ENCODE results near the gene ASB1.

Gene ASB1

DNA sequence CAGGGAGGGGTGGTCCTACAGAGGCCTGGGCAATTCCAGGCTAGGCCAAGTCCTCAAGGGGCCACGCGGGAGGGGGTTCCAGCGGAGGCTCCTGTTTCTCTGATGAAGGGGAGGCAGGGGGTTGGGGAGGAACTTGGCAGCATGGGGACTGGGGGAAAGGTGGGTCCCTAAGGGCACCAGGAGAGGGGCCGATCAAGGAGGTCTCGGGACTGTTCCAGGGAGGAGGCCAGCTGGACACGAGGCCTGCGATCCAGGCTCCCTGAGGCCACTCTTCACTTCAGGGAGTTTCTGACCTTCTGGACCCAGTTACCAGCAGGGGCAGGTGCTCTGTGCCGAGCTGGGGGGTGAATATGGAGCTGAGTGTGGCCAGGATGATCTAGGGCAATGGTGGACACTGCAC lies 71.5 kb downstream of the ASB1 start:
- no peaks in the 10 kb centered on the region for H3K9me3 Mint-ChIP-seq
- no peak overlapping the region for H3K27ac Mint-ChIP-seq
- DNase-seq (ENCODE audit: low spot score): no peak
- no peak overlapping the region for H3K4me3 Mint-ChIP-seq
- H3K36me3 Mint-ChIP-seq (ENCODE audit: low read depth): no peaks in the 10 kb centered on the region
- H3K4me1 Mint-ChIP-seq (ENCODE audit: low read depth): peaks cover 14% of the 10 kb centered on the region
- no peaks in the 10 kb centered on the region for H3K27me3 Mint-ChIP-seq (ENCODE audit: low read depth)

DNA sequence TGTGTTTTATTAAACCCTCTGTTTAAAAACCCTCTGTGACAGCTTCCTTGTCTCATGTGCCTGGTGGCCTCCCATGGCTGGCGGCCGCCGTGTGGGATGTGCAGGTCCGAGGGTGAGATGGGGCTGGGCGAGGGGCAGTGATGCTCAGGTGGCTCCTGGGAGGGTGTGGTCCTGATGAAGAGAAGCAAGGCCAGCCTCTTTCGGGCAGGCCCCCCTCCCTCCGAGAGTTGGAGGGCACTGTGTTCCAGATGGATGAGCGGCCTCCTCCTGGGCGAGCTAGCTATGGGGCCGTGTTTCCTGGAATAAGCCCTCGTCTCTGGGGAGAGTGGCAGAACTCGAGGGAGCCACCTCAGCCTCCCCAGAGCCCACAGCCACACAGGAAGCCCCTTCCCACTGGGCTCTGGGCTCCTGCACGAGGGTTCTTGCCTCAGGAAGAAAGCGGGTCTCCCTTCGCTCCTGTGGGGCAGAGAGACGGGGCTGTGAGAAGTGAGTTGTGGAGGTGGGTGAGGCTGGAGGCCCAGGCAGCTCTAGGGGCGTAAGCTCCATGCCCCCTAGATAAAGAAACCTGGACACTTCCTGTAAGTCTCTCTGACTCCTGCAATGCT lies 72.1 kb downstream of the ASB1 start:
- no peak for DNase-seq (ENCODE audit: low spot score)
- no peak overlapping the region for H3K4me3 Mint-ChIP-seq
- H3K9me3 Mint-ChIP-seq: no peaks in the 10 kb centered on the region
- no peaks in the 10 kb centered on the region for H3K27me3 Mint-ChIP-seq (ENCODE audit: low read depth)
- H3K4me1 Mint-ChIP-seq (ENCODE audit: low read depth): peaks cover 9% of the 10 kb centered on the region
- no peaks in the 10 kb centered on the region for H3K36me3 Mint-ChIP-seq (ENCODE audit: low read depth)
- no peak overlapping the region for H3K27ac Mint-ChIP-seq

DNA sequence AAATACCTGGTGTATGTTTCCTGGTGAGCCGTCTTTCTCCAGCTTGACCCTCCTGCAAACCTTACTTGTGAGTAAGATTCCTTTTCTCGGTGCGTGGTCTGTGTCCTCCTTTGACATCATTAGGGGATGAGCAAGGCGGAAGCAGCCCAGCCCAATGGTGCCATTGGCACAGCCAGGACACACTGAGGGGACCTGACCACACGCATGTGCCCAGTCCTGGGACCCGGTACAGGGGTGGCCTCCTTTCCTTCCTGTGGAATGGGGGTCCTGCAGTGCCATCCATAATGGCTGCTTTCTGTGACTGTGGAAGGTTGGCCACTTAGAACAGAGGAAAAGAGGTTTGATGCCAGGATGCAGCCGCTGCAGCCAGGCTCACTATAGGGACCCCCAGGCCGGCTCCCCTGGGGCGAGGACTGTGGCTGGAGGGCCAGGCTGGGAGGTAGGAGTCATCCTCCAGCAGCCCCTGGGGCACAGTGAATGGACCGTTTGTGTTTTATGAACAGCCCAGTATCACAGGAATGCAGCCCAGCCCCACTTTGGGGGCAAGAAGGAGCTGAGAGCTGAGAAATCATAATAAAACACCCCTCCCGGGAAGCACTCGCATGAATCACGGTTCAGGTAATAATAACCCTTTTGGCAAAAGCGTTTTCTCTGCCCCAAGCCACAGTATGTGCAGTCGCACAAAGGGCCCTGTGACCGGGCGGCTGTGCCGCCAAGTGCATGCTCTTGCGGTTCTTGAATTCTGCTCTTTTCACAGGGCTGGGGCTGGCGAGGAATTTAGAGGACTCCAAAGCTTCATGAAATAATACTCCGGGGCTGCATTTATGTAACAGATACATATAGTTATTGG lies 73.2 kb downstream of the ASB1 start:
- no peaks in the 10 kb centered on the region for H3K36me3 Mint-ChIP-seq (ENCODE audit: low read depth)
- H3K4me1 Mint-ChIP-seq (ENCODE audit: low read depth): no peaks in the 10 kb centered on the region
- no peak overlapping the region for H3K27ac Mint-ChIP-seq
- H3K9me3 Mint-ChIP-seq: no peaks in the 10 kb centered on the region
- H3K27me3 Mint-ChIP-seq (ENCODE audit: low read depth): no peaks in the 10 kb centered on the region
- DNase-seq (ENCODE audit: low spot score): no peak
- no peak overlapping the region for H3K4me3 Mint-ChIP-seq

DNA sequence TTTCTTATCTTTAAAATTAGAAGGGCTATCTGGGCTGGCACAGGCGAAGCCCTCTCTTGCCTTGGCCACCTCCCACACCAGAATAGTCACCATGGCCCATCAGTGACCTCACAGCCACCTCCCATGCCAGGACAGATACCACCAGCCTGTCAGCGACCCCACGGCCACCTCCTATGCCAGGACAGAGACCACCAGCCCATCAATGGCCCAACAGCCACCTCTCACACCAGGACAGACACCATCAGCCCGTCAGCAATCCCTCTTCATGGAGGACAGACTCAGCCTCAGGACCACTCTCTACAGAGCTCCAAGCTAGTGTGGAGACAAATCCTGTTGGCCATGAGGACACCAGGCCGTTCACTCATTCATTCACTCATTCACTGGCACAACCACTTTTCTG lies 74.6 kb downstream of the ASB1 start:
- no peak overlapping the region for H3K27ac Mint-ChIP-seq
- DNase-seq (ENCODE audit: low spot score): no peak
- no peaks in the 10 kb centered on the region for H3K36me3 Mint-ChIP-seq (ENCODE audit: low read depth)
- no peaks in the 10 kb centered on the region for H3K27me3 Mint-ChIP-seq (ENCODE audit: low read depth)
- no peaks in the 10 kb centered on the region for H3K9me3 Mint-ChIP-seq
- H3K4me3 Mint-ChIP-seq: no peak overlapping the region
- no peaks in the 10 kb centered on the region for H3K4me1 Mint-ChIP-seq (ENCODE audit: low read depth)
